Adrenal gland (tissue), 12 donors: Measurements from ENCODE around the gene ZNF598. TPM values are rescaled to one million over a fixed set of nuclear protein-coding genes. Genes with fewer than 3 reads are reported as not detected.

ENCODE experiments used
- DNase-seq, 7 donors: peaks; one replicate each; pipeline ENCODE4 v3.0.0-alpha.2; 2019 to 2020
- H3K27ac ChIP-seq, 5 donors: fragments of 200-600 bp; sonication (generic) in 4 of 5; 1 replicate in 3 of 5; 2 replicates in 2 of 5; pipeline versions ENCODE4 v1.5.1 to v1.8.0; 2016 to 2020; ENCODE audit warnings: mild to moderate bottlenecking in 1 of 5
- H3K27me3 ChIP-seq: fragments of 200-600 bp; 2 replicates; pipeline ENCODE4 v1.8.0; 2021
- H3K36me3 ChIP-seq, 2 donors: fragments of 200-600 bp; replicated peaks in 1 of 2; 1 replicate in 1 of 2; 2 replicates in 1 of 2; pipeline versions ENCODE4 v1.5.1 to v1.8.0; 2018 to 2022
- H3K4me1 ChIP-seq, 2 donors: fragments of 200-600 bp; replicated peaks in 1 of 2; 1 replicate in 1 of 2; 2 replicates in 1 of 2; pipeline versions ENCODE4 v1.5.1 to v1.8.0; 2018 to 2021
- H3K4me3 ChIP-seq, 4 donors: fragments of 200-600 bp; sonication (generic) in 3 of 4; one replicate each; pipeline ENCODE4 v1.5.1; 2016 to 2018
- H3K9me3 ChIP-seq, 3 donors: fragments of 200-600 bp; sonication (generic) in 1 of 3; replicated peaks in 1 of 3; 1 replicate in 2 of 3; 2 replicates in 1 of 3; pipeline versions ENCODE4 v1.5.1 to v1.8.0; 2016 to 2021
- POLR2A ChIP-seq, 2 donors: fragments of 450-650 bp; IDR thresholded peaks; one replicate each; pipeline ENCODE4 v1.6.1; 2017; ENCODE audit warnings: antibody characterized with exemption in 2 of 2, mild to moderate bottlenecking in 2 of 2, moderate library complexity in 1 of 2
- WGBS, 4 donors: extraction: QIAGEN DNeasy Blood & Tissue Kit in 2 of 4; methylation state at CpG; one replicate each; pipeline versions ENCODE4 v1.1.5 to v1.1.7; 2013 to 2017; 5-methylcytosine and 5-hydroxymethylcytosine counted together
- intact Hi-C, 2 donors: fragments of 100-400 bp; cut with DNase I; formaldehyde crosslinking; loops; one replicate each; pipeline versions ENCODE4 v1.14.1 to v1.15.0; 2022 to 2023
- polyA plus RNA-seq, 3 donors: library from polyadenylated mRNA; stranded (reverse); fragments of 200-250 nt in 2 of 3; fragments of 350-450 nt in 1 of 3; fragmentation: Illumina TruSeq in 1 of 3; extraction: RNeasy Lipid Tissue Mini Kit (QIAGEN cat#74804) in 1 of 3; gene quantifications; one replicate each; pipeline ENCODE4 v1.2.3, GENCODE V29; 2013 to 2014
- total RNA-seq, 9 donors: library from RNA; depleted of rRNA in 4 of 9; stranded (reverse); fragments of >200 nt in 4 of 9; fragments of 120-200 nt in 1 of 9; fragmentation: NEBNext Ultra II Directional in 1 of 9; extraction: Animal tissue kit (Norgen Biotek cat#: 25700) in 1 of 9; gene quantifications; one replicate each; pipeline versions ENCODE4 v1.1.0 to v1.2.4, GENCODE V29; 2013 to 2023
- TF ChIP-seq, protein P1 (sequence below), 6 experiments: fragments of 450-650 bp in 4 of 6; fragments of 200-600 bp in 2 of 6; sonication (generic) in 1 of 6; IDR thresholded peaks; 1 replicate in 5 of 6; 2 replicates in 1 of 6; pipeline versions ENCODE4 v1.5.1 to v1.8.0; 2016 to 2021; ENCODE audit warnings: antibody characterized with exemption in 6 of 6, mild to moderate bottlenecking in 2 of 6, moderate library complexity in 1 of 6
- donor health status: healthy with polysubstance abuse.
- donor health status: Bipolar disorder and iron deficiency.
- donor health status: DM: yes; HTN: yes; CAD: no.
- donor health status: DM: no; HTN: no; CAD: no.
- donor health status: DM: no; HTN: no; CAD: no.
- donor health status: DM: yes; HTN: yes; CAD: no.

The ZNF598 gene
- total and polyA plus RNA-seq, 12 donors = 4.7 to 51.5 (median 29.0) TPM

DNA sequence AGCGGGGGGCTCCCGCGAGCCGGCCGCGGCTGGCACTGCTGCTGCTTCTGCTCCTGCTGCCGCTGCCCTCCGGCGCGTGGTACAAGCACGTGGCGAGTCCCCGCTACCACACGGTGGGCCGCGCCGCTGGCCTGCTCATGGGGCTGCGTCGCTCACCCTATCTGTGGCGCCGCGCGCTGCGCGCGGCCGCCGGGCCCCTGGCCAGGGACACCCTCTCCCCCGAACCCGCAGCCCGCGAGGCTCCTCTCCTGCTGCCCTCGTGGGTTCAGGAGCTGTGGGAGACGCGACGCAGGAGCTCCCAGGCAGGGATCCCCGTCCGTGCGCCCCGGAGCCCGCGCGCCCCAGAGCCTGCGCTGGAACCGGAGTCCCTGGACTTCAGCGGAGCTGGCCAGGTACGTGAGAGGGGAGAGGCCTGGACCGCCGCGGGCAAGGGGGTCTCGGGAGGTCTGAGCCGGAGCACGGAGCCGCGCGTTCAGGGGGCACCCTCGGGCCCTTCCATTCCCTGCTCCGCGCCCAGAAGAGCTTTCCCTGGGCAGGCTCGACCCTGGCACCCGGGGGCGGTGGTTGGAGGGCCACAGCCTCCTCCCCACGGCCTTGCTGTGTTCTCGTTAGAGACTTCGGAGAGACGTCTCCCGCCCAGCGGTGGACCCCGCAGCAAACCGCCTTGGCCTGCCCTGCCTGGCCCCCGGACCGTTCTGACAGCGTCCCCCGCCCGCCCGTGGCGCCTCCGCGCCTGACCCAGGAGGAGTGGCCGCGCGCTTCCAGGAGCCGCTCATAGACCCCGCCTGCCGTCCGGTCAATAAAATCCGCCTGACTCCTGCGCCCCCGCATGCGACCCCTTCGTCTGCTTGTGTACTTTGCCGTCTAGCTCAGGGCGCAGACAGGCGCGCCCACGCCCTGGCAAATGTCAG is 10.6 kb upstream of the ZNF598 start:
- 0 to 27% (median 16%) methylated on average over 1 to 96 of the region's 96 CpGs for WGBS, 4 donors
- TF ChIP-seq, protein P1, sequence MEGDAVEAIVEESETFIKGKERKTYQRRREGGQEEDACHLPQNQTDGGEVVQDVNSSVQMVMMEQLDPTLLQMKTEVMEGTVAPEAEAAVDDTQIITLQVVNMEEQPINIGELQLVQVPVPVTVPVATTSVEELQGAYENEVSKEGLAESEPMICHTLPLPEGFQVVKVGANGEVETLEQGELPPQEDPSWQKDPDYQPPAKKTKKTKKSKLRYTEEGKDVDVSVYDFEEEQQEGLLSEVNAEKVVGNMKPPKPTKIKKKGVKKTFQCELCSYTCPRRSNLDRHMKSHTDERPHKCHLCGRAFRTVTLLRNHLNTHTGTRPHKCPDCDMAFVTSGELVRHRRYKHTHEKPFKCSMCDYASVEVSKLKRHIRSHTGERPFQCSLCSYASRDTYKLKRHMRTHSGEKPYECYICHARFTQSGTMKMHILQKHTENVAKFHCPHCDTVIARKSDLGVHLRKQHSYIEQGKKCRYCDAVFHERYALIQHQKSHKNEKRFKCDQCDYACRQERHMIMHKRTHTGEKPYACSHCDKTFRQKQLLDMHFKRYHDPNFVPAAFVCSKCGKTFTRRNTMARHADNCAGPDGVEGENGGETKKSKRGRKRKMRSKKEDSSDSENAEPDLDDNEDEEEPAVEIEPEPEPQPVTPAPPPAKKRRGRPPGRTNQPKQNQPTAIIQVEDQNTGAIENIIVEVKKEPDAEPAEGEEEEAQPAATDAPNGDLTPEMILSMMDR (IDR thresholded peaks at IDR 0.05) = no peak
- TF ChIP-seq POLR2A (IDR thresholded peaks at IDR 0.05) = no peak
- no peak overlapping the region for H3K27ac ChIP-seq

DNA sequence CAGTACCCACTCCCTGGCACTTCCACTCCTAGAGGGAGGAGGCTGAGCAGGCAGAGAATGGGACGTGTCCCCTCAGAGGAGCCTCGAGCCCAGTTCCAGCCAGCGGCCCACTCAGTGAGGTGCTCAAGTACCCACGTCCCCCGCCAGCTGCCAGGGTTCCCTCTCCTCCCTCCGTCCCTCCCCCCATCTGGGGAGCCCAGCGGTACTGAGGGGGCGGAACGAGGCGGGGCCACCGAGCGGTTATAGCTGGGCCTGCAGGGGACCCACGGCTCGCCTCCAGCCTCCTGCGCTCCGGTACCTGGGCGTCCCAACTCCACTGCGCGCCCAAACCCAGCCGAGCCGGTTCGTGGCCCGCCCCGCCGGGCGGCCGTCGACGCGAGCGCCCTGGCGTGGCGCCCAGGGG is 9.9 kb upstream of the ZNF598 start, which contains the start of gene NPW:
TSS of gene NPW (plus strand) at position 268 of the 403 bp plus-strand sequence.
- TF ChIP-seq, protein P1 (IDR thresholded peaks at IDR 0.05) = no peak
- no peak for TF ChIP-seq POLR2A (IDR thresholded peaks at IDR 0.05)
- 3 to 27% (median 10%) methylated on average over 5 to 33 of the region's 33 CpGs for WGBS, 4 donors
- no peak for DNase-seq
- Histone ChIP-seq H3K9me3 (no peaks in the 10 kb centered on the region), H3K4me3 (no peak within 1 kb of the TSS), H3K27ac (no peak within 1 kb of the TSS), H3K4me1 (peaks cover 14 to 17% of the 10 kb centered on the region in 2 donors), H3K27me3 (peaks cover 17% of the 10 kb centered on the region), H3K36me3 (no peaks in the 10 kb centered on the region)
- intact Hi-C loops = no loop called here

More for the DNA sequence above, 10.6 kb upstream of the ZNF598 start:
- no peaks in the 10 kb centered on the region for H3K36me3 ChIP-seq
- intact Hi-C loops = loop anchor here (5.0 kb wide), 2 partner anchors 62 to 127 kb away; partner anchors contain the start of gene RAB26 (in 1 of the 2)
- no peaks in the 10 kb centered on the region for H3K9me3 ChIP-seq
- peaks cover 17% of the 10 kb centered on the region for H3K27me3 ChIP-seq
- no peak for DNase-seq
- H3K4me1 ChIP-seq = peaks cover 14 to 17% of the 10 kb centered on the region in 2 donors
- no peak overlapping the region for H3K4me3 ChIP-seq

DNA sequence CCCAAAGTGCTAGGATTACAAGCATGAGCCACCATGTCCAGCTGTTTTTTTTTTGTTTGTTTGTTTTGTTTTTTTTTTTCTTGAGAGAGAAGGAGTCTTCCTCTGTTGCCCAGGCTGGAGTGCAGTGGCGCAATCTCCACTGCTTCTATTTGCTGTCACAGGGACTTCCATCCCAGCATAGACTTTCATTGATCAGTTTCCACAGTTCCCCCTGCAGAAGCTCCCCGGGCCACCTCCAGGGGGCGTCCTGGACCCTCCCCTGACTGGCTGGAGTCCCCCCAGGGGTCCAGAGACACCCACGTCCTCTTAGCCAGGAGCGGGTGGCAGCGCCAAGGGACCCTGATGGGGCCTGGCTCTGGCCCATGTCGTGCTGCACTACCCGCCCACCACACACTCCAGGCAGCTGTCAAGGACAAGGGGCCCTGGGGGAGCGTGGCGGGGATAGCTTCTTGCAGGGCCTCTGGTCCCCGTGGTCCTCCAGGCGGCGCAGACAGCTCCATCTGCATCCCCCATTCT is 6.8 kb upstream of the ZNF598 start:
- H3K4me1 ChIP-seq = no peaks in the 10 kb centered on the region
- WGBS, 4 donors = 21 to 26% (median 24%) methylated on average over 3 to 13 of the region's 13 CpGs
- peaks cover 17% of the 10 kb centered on the region for H3K27me3 ChIP-seq
- no peaks in the 10 kb centered on the region for H3K9me3 ChIP-seq
- intact Hi-C loops = no loop called here
- TF ChIP-seq POLR2A (IDR thresholded peaks at IDR 0.05) = no peak
- TF ChIP-seq, protein P1 (IDR thresholded peaks at IDR 0.05) = peak in 3 of 6 experiments; percentile 6 to 19 (median 17)
- no peak overlapping the region for H3K4me3 ChIP-seq
- DNase-seq = no peak
- no peaks in the 10 kb centered on the region for H3K36me3 ChIP-seq
- H3K27ac ChIP-seq = no peak overlapping the region

DNA sequence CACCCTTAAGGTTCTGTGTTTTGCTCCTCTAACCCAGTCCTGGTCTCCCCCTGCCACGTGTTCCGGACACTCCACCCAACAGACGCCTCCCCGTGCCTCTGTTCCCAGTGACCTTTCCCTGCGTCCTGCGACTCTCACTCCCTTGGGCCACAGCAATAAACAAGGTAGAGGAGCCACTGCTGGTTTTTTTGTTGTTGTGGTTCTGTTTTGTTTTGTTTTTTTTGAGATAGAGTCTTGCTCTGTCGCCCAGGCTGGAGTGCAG is 6.3 kb upstream of the ZNF598 start:
- no peak overlapping the region for H3K4me3 ChIP-seq
- H3K27me3 ChIP-seq = peaks cover 17% of the 10 kb centered on the region
- H3K36me3 ChIP-seq = no peaks in the 10 kb centered on the region
- no peak overlapping the region for H3K27ac ChIP-seq
- TF ChIP-seq POLR2A (IDR thresholded peaks at IDR 0.05) = no peak
- TF ChIP-seq, protein P1 (IDR thresholded peaks at IDR 0.05) = no peak
- intact Hi-C loops = no loop called here
- no peak for DNase-seq
- WGBS, 4 donors = 72 to 84% (median 82%) methylated on average over 7 of the region's 7 CpGs
- H3K4me1 ChIP-seq = no peaks in the 10 kb centered on the region
- H3K9me3 ChIP-seq = no peaks in the 10 kb centered on the region
